Common myeloid progenitor, CD34-positive (primary cell): Measurements from ENCODE around the gene NMRK1.

Experiments used
- CTCF ChIA-PET: fragments of 350-600 bp; sonication (Branson Sonifier 250); formaldehyde crosslinking; loops from one replicate; lab custom pipeline; 2021; ENCODE audit warnings: antibody characterized with exemption; lab: Charles Lee
- POLR2A ChIA-PET: fragments of 350-600 bp; sonication (Branson Sonifier 250); formaldehyde crosslinking; loops from one replicate; lab custom pipeline; 2021; ENCODE audit warnings: antibody characterized with exemption; lab: Charles Lee
- DNase-seq, 3 donors: peaks; one replicate each; pipeline versions ENCODE4 v3.0.0 to v3.0.0-alpha.2; 2013
- H3K27ac ChIP-seq, 2 experiments: 1 replicate in 1 of 2; 2 replicates in 1 of 2; pipeline ENCODE4 v1.7.0; 2013; ENCODE audit warnings: inconsistent platforms in 2 of 2, low read length in 2 of 2, mild to moderate bottlenecking in 2 of 2, low read depth in 1 of 2, moderate library complexity in 1 of 2; ENCODE audit not compliant: severe bottlenecking in 2 of 2, insufficient read depth in 1 of 2, poor library complexity in 1 of 2
- H3K27me3 ChIP-seq, 5 experiments: replicated peaks in 2 of 5; 1 replicate in 3 of 5; 2 replicates in 2 of 5; pipeline versions ENCODE4 v1.6.1 to v1.7.0; 2013; ENCODE audit warnings: low read length in 4 of 5, mild to moderate bottlenecking in 2 of 5, moderate library complexity in 2 of 5, inconsistent platforms in 1 of 5; ENCODE audit not compliant: insufficient read depth in 5 of 5, control insufficient read depth in 4 of 5
- H3K36me3 ChIP-seq, 4 experiments: 1 replicate in 2 of 4; 2 replicates in 2 of 4; pipeline versions ENCODE4 v1.6.1 to v1.7.0; 2013; ENCODE audit warnings: low read length in 3 of 4, control low read depth in 1 of 4, mild to moderate bottlenecking in 1 of 4; ENCODE audit not compliant: control insufficient read depth in 4 of 4, insufficient read depth in 4 of 4
- H3K4me1 ChIP-seq, 4 experiments: 1 replicate in 3 of 4; 2 replicates in 1 of 4; pipeline versions ENCODE4 v1.6.1 to v1.7.1; 2013; ENCODE audit warnings: low read length in 3 of 4, mild to moderate bottlenecking in 3 of 4, control low read depth in 1 of 4, inconsistent platforms in 1 of 4, moderate library complexity in 1 of 4; ENCODE audit not compliant: control insufficient read depth in 4 of 4, insufficient read depth in 4 of 4; ENCODE audit errors: control extremely low read depth in 1 of 4
- H3K4me3 ChIP-seq, 7 experiments: 1 replicate in 4 of 7; 2 replicates in 3 of 7; pipeline versions ENCODE4 v1.5.1 to v1.7.0; 2013; ENCODE audit warnings: mild to moderate bottlenecking in 7 of 7, low read length in 6 of 7, moderate library complexity in 6 of 7, inconsistent platforms in 2 of 7, low read depth in 2 of 7, control low read depth in 1 of 7; ENCODE audit not compliant: insufficient read depth in 4 of 7, control insufficient read depth in 1 of 7; ENCODE audit errors: extremely low read depth in 1 of 7
- H3K9me3 ChIP-seq, 5 experiments: 1 replicate in 4 of 5; 2 replicates in 1 of 5; pipeline versions ENCODE4 v1.6.1 to v1.7.1; 2013; ENCODE audit warnings: low read length in 4 of 5, mild to moderate bottlenecking in 2 of 5, inconsistent platforms in 1 of 5, low read depth in 1 of 5, moderate library complexity in 1 of 5; ENCODE audit not compliant: control insufficient read depth in 4 of 5, insufficient read depth in 2 of 5; ENCODE audit errors: control extremely low read depth in 1 of 5
- WGBS: methylation state at CpG from one replicate; pipeline ENCODE4 v1.1.5; 2013; ENCODE audit not compliant: insufficient coverage; 5-methylcytosine and 5-hydroxymethylcytosine counted together

Gene NMRK1

GRCh38 chr9:75088646-75089372 is 854 bp upstream of the NMRK1 start:
- ChIA-PET CTCF (interaction anchor here (1.1 kb wide), 1 partner anchor 60 kb away, joined by 3 read pairs; no protein-coding TSS in a partner anchor), POLR2A (no interaction called here)
- H3K36me3 ChIP-seq, result peaks cover 0 to 2% (median 0%) of the 10 kb centered on the region in 4 experiments
- no peaks in the 10 kb centered on the region for H3K27me3 ChIP-seq
- peak overlapping the region; percentile 82 to 99 (median 95) for H3K4me3 ChIP-seq
- 0% methylated on average over 28 of the region's 43 CpGs for WGBS
- H3K4me1 ChIP-seq, result peaks cover 7 to 55% (median 30%) of the 10 kb centered on the region in 4 experiments
- H3K27ac ChIP-seq, result peak overlapping the region; percentile 33 to 79
- peak; percentile 54 to 79 (median 68) for DNase-seq
- no peaks in the 10 kb centered on the region for H3K9me3 ChIP-seq

- H3K27ac ChIP-seq, result peak overlapping the region; percentile 54 to 76
- ChIA-PET POLR2A (interaction anchor here (1.2 kb wide), 1 partner anchor 60 kb away, joined by 3 read pairs; no protein-coding TSS in a partner anchor), CTCF (interaction anchor here (1.1 to 1.6 kb wide), 5 partner anchors 56 to 316 kb away, joined by 3 to 5 read pairs (median 3); no protein-coding TSS in a partner anchor)
- H3K4me1 ChIP-seq, result peaks cover 7 to 55% (median 30%) of the 10 kb centered on the region in 4 experiments
- H3K4me3 ChIP-seq, result peak overlapping the region; percentile 91 to 99 (median 95)
- no peaks in the 10 kb centered on the region for H3K27me3 ChIP-seq
- no peaks in the 10 kb centered on the region for H3K9me3 ChIP-seq
- DNase-seq, result peak; percentile 44 to 74 (median 65)
- peaks cover 0 to 4% (median 1%) of the 10 kb centered on the region in 4 experiments for H3K36me3 ChIP-seq
- WGBS, result 0% methylated on average over 13 of the region's 20 CpGs
Observed at GRCh38 chr9:75087289-75087823, 599 bp downstream of the NMRK1 start.

- H3K9me3 ChIP-seq, result no peaks in the 10 kb centered on the region
- ChIA-PET CTCF (interaction anchor here (0.6 to 2.3 kb wide), 9 partner anchors 8 to 447 kb away, joined by 3 to 10 read pairs (median 3); partner anchors contain the start of gene CARNMT1), POLR2A (no interaction called here)
- peaks cover 7 to 53% (median 30%) of the 10 kb centered on the region in 4 experiments for H3K4me1 ChIP-seq
- no peak for DNase-seq
- H3K36me3 ChIP-seq, result peaks cover 0 to 5% (median 1%) of the 10 kb centered on the region in 4 experiments
- peak overlapping the region in 1 of 2 experiments; percentile 76 for H3K27ac ChIP-seq
- peak overlapping the region in 6 of 7 experiments; percentile 91 to 99 (median 96) for H3K4me3 ChIP-seq
- WGBS, result 63% methylated on average over 10 of the region's 16 CpGs
- H3K27me3 ChIP-seq, result no peaks in the 10 kb centered on the region
Observed at GRCh38 chr9:75086541-75087288, 1.2 kb downstream of the NMRK1 start.

- DNase-seq, result peak in 2 of 3 donors; percentile 46 to 63
- peaks cover 0 to 5% (median 2%) of the 10 kb centered on the region in 4 experiments for H3K36me3 ChIP-seq
- H3K4me3 ChIP-seq, result peak overlapping the region in 1 of 7 experiments; percentile 12
- H3K4me1 ChIP-seq, result peaks cover 7 to 42% (median 26%) of the 10 kb centered on the region in 4 experiments
- POLR2A ChIA-PET, result no interaction called here
- H3K27ac ChIP-seq, result no peak overlapping the region
- no peaks in the 10 kb centered on the region for H3K27me3 ChIP-seq
- H3K9me3 ChIP-seq, result no peaks in the 10 kb centered on the region
- CTCF ChIA-PET, result interaction anchor here (0.9 to 2.3 kb wide), 5 partner anchors 8 to 311 kb away, joined by 3 to 10 read pairs (median 3); partner anchors contain the start of gene CARNMT1
- WGBS, result 67% methylated on average over 1 of the region's 1 CpG
Observed at GRCh38 chr9:75085640-75086039, 2.3 kb downstream of the NMRK1 start.

GRCh38 chr9:75084081-75084672 is 3.8 kb downstream of the NMRK1 start:
- no peak overlapping the region for H3K4me3 ChIP-seq

GRCh38 chr9:75083188-75083970 is 4.6 kb downstream of the NMRK1 start:
- ChIA-PET CTCF (interaction anchor here (0.6 to 1.6 kb wide), 5 partner anchors 9 to 267 kb away, joined by 3 to 6 read pairs (median 4); partner anchors contain the start of gene CARNMT1), POLR2A (interaction anchor here (0.6 kb wide), 1 partner anchor 10 kb away, joined by 3 read pairs; no protein-coding TSS in a partner anchor)
- no peaks in the 10 kb centered on the region for H3K9me3 ChIP-seq
- H3K27me3 ChIP-seq, result no peaks in the 10 kb centered on the region
- no peak overlapping the region for H3K4me3 ChIP-seq
- 92% methylated on average over 11 of the region's 12 CpGs for WGBS
- peaks cover 0 to 26% (median 19%) of the 10 kb centered on the region in 4 experiments for H3K4me1 ChIP-seq
- DNase-seq, result peak in 1 of 3 donors; percentile 9
- peaks cover 0 to 6% (median 4%) of the 10 kb centered on the region in 4 experiments for H3K36me3 ChIP-seq
- H3K27ac ChIP-seq, result no peak overlapping the region

More at GRCh38 chr9:75084081-75084672, 3.8 kb downstream of the NMRK1 start:
- Histone ChIP-seq H3K27me3 (no peaks in the 10 kb centered on the region), H3K4me1 (peaks cover 2 to 29% (median 21%) of the 10 kb centered on the region in 4 experiments), H3K36me3 (peaks cover 0 to 6% (median 4%) of the 10 kb centered on the region in 4 experiments), H3K9me3 (no peaks in the 10 kb centered on the region), H3K27ac (no peak overlapping the region)
- no peak for DNase-seq
- 100% methylated on average over 2 of the region's 5 CpGs for WGBS
- POLR2A ChIA-PET, result no interaction called here
- CTCF ChIA-PET, result interaction anchor here (1.6 to 2.0 kb wide), 2 partner anchors 9 to 56 kb away, joined by 4 to 6 read pairs; partner anchors contain the start of gene CARNMT1
